Trophoblast cell (in vitro differentiated cells and primary cell): Measurements from ENCODE around the gene NOXRED1.

Experiments
- DNase-seq, 2 donors: peaks; one replicate each; pipeline ENCODE4 v3.0.0-alpha.2; 2016
- H2AFZ ChIP-seq: 2 replicates; pipeline ENCODE4 v1.6.1; 2013; ENCODE audit warnings: low read length, moderate library complexity, mild to moderate bottlenecking; ENCODE audit not compliant: insufficient read depth, poor library complexity
- H2AK5ac ChIP-seq: 2 replicates; pipeline ENCODE4 v1.6.1; 2013; ENCODE audit warnings: mild to moderate bottlenecking, low read length
- H2BK120ac ChIP-seq: 2 replicates; pipeline ENCODE4 v1.6.1; 2013; ENCODE audit warnings: low read length, mild to moderate bottlenecking, moderate library complexity; ENCODE audit not compliant: insufficient read depth, poor library complexity
- H2BK12ac ChIP-seq: 2 replicates; pipeline ENCODE4 v1.6.1; 2013; ENCODE audit warnings: mild to moderate bottlenecking, low read length, moderate library complexity
- H2BK5ac ChIP-seq: 2 replicates; pipeline ENCODE4 v1.6.1; 2013; ENCODE audit warnings: low read length, low read depth, moderate library complexity, mild to moderate bottlenecking; ENCODE audit not compliant: poor library complexity
- H3K14ac ChIP-seq: 2 replicates; pipeline ENCODE4 v1.6.1; 2013; ENCODE audit warnings: mild to moderate bottlenecking, low read length
- H3K18ac ChIP-seq: 2 replicates; pipeline ENCODE4 v1.6.1; 2013; ENCODE audit warnings: mild to moderate bottlenecking, low read length
- H3K23ac ChIP-seq: 2 replicates; pipeline ENCODE4 v1.6.1; 2013; ENCODE audit warnings: low read length
- H3K27ac ChIP-seq: 2 replicates; pipeline ENCODE4 v1.5.1; 2013; ENCODE audit warnings: low read depth, mild to moderate bottlenecking, inconsistent platforms, low read length, moderate library complexity
- H3K27me3 ChIP-seq: 2 replicates; pipeline ENCODE4 v1.6.1; 2013; ENCODE audit warnings: inconsistent platforms, mild to moderate bottlenecking, low read length, moderate library complexity; ENCODE audit not compliant: insufficient read depth
- H3K36me3 ChIP-seq, 2 experiments: 1 replicate in 1 of 2; 2 replicates in 1 of 2; pipeline ENCODE4 v1.6.1; 2013; ENCODE audit warnings: low read length in 2 of 2, mild to moderate bottlenecking in 2 of 2, moderate library complexity in 1 of 2; ENCODE audit not compliant: insufficient read depth in 2 of 2, control insufficient read depth in 1 of 2
- H3K4ac ChIP-seq: 2 replicates; pipeline ENCODE4 v1.6.1; 2013; ENCODE audit warnings: low read depth, mild to moderate bottlenecking, low read length, moderate library complexity
- H3K4me1 ChIP-seq, 2 experiments: 1 replicate in 1 of 2; 2 replicates in 1 of 2; pipeline ENCODE4 v1.6.1; 2013; ENCODE audit warnings: low read length in 2 of 2, mild to moderate bottlenecking in 2 of 2, moderate library complexity in 1 of 2; ENCODE audit not compliant: insufficient read depth in 2 of 2, control insufficient read depth in 1 of 2
- H3K4me2 ChIP-seq: 2 replicates; pipeline ENCODE4 v1.6.1; 2013; ENCODE audit warnings: inconsistent platforms, mild to moderate bottlenecking, low read length, moderate library complexity
- H3K4me3 ChIP-seq: 2 replicates; pipeline ENCODE4 v1.5.1; 2013; ENCODE audit warnings: mild to moderate bottlenecking, low read depth, low read length, inconsistent platforms
- H3K79me1 ChIP-seq: one replicate; pipeline ENCODE4 v1.6.1; 2013; ENCODE audit warnings: low read length
- H3K79me2 ChIP-seq: 2 replicates; pipeline ENCODE4 v1.6.1; 2013; ENCODE audit warnings: low read length, mild to moderate bottlenecking; ENCODE audit not compliant: control insufficient read depth, insufficient read depth, poor library complexity
- H3K9ac ChIP-seq: 2 replicates; pipeline ENCODE4 v1.6.1; 2013; ENCODE audit warnings: mild to moderate bottlenecking, low read length
- H3K9me3 ChIP-seq: 2 replicates; pipeline ENCODE4 v1.6.1; 2013; ENCODE audit warnings: low read depth, mild to moderate bottlenecking, control low read depth, inconsistent platforms, low read length; ENCODE audit not compliant: insufficient read depth
- H4K12ac ChIP-seq: 2 replicates; pipeline ENCODE4 v1.6.1; 2013; ENCODE audit warnings: low read depth, mild to moderate bottlenecking, low read length, moderate library complexity
- H4K8ac ChIP-seq: 2 replicates; pipeline ENCODE4 v1.6.1; 2013; ENCODE audit warnings: low read depth, mild to moderate bottlenecking, low read length, moderate library complexity
- H4K91ac ChIP-seq: one replicate; pipeline ENCODE4 v1.6.1; 2013; ENCODE audit warnings: low read depth, mild to moderate bottlenecking, low read length, moderate library complexity
- WGBS: extraction: QIAGEN DNeasy Blood & Tissue Kit; methylation state at CpG from one replicate; pipeline ENCODE4 v1.1.7; 2013; ENCODE audit warnings: missing lambda C conversion rate; ENCODE audit not compliant: insufficient read length, insufficient coverage; ENCODE audit errors: extremely low coverage; 5-methylcytosine and 5-hydroxymethylcytosine counted together

The NOXRED1 gene

DNA sequence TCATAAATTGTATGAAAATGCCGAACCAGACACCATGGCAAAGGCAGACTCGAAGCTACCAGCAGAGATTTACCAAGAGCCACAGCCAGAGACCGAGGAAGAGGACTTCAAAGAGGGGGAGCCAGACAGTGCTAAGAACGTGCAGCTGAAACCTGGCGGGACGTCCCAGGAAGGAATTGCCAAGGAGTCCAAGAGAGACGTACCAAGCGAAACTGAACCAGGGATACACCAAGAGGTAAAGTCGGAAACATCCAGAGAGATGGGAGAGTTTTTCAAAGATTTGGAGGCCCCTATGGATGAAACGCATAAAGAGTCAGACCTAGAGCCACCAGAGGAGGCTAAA, 45.9 kb downstream of the NOXRED1 start:
- Histone ChIP-seq H3K9me3 (no peaks in the 10 kb centered on the region), H3K4me2 (peak overlapping the region; percentile 90), H2BK12ac (no peak overlapping the region), H3K23ac (no peak overlapping the region), H3K4me1 (peaks cover 4 to 10% of the 10 kb centered on the region in 2 experiments), H2AFZ (peak overlapping the region; percentile 92), H3K79me2 (peaks cover 6% of the 10 kb centered on the region), H4K91ac (no peak overlapping the region), H3K27ac (no peak overlapping the region), H3K27me3 (no peaks in the 10 kb centered on the region), H3K4me3 (peak overlapping the region; percentile 93), H2AK5ac (no peak overlapping the region), H2BK5ac (peak overlapping the region; percentile 17), H3K79me1 (peaks cover 8% of the 10 kb centered on the region), H3K4ac (no peak overlapping the region), H4K8ac (peak overlapping the region; percentile 88), H3K9ac (peak overlapping the region; percentile 36), H3K36me3 (no peaks in the 10 kb centered on the region), H3K14ac (no peak overlapping the region), H3K18ac (no peak overlapping the region), H2BK120ac (no peak overlapping the region), H4K12ac (no peak overlapping the region)
- no CpG with 5 or more reads among the region's 10 CpGs for WGBS
- DNase-seq, result no peak

DNA sequence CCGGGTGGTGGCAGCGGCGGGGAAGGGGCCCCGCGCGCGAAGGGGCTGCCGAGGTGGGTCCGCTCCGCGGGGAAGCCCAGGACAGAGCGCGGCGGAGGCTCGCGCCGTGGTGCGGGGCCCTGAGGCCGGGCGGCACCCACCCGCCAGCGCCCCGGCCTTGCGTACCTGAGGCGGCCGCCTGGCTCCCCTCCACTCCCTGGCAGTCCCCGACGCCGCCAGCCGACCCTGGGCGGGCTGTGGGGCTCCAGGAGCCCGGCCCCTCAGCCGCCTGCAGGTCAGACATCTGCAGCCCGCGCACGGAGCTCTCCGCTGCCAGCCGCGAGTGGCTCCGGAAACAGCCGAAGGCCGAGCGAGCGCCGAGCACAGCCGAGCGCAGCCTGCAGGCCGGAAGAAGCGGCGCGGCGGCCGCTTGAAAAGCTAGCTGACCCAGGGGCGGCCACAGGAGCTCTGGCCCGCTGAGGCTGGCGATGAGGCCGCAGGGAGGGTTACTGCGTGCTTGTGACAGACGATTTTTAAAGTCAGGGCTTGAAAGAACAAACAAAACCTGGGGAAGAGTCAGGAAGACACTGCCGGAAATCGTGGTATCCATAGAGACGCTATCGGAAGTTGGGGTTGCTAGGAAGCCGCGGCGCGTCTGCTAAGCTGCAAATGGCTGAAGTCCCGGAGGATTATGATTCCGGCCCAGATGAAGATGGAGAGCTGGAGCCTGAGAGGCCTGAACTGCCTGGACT, 46.4 kb downstream of the NOXRED1 start, which contains the start of the genes SAMD15 and TMED8:
Gene SAMD15 (plus strand): TSS at position 609 of the 731 bp plus-strand sequence. CDS start 40 bp downstream, at position 649.
Gene TMED8 (minus strand): TSS at position 324 of the 731 bp plus-strand sequence. CDS start 41 bp downstream, at position 283.
- Histone ChIP-seq H3K4ac (peak within 1 kb of the TSS; percentile 37), H3K79me2 (peaks cover 6% of the 10 kb centered on the region), H3K4me2 (peak within 1 kb of the TSS; percentile 90), H3K9me3 (no peaks in the 10 kb centered on the region), H3K4me1 (peaks cover 4 to 12% of the 10 kb centered on the region in 2 experiments), H3K36me3 (no peaks in the 10 kb centered on the region), H3K18ac (peak within 1 kb of the TSS; percentile 63), H3K27ac (peak within 1 kb of the TSS; percentile 84), H3K4me3 (peak within 1 kb of the TSS; percentile 93), H3K79me1 (peaks cover 8% of the 10 kb centered on the region), H2BK5ac (peak within 1 kb of the TSS; percentile 83), H2AK5ac (no peak within 1 kb of the TSS), H2BK12ac (no peak within 1 kb of the TSS), H4K8ac (peak within 1 kb of the TSS; percentile 88), H4K91ac (peak within 1 kb of the TSS; percentile 61), H4K12ac (peak within 1 kb of the TSS; percentile 61), H2BK120ac (peak within 1 kb of the TSS; percentile 48), H3K9ac (peak within 1 kb of the TSS; percentile 93), H3K14ac (peak within 1 kb of the TSS; percentile 88), H2AFZ (peak within 1 kb of the TSS; percentile 92), H3K23ac (no peak within 1 kb of the TSS), H3K27me3 (no peaks in the 10 kb centered on the region)
- peak; percentile 83 to 88 for DNase-seq
- WGBS, result no CpG with 5 or more reads among the region's 69 CpGs

DNA sequence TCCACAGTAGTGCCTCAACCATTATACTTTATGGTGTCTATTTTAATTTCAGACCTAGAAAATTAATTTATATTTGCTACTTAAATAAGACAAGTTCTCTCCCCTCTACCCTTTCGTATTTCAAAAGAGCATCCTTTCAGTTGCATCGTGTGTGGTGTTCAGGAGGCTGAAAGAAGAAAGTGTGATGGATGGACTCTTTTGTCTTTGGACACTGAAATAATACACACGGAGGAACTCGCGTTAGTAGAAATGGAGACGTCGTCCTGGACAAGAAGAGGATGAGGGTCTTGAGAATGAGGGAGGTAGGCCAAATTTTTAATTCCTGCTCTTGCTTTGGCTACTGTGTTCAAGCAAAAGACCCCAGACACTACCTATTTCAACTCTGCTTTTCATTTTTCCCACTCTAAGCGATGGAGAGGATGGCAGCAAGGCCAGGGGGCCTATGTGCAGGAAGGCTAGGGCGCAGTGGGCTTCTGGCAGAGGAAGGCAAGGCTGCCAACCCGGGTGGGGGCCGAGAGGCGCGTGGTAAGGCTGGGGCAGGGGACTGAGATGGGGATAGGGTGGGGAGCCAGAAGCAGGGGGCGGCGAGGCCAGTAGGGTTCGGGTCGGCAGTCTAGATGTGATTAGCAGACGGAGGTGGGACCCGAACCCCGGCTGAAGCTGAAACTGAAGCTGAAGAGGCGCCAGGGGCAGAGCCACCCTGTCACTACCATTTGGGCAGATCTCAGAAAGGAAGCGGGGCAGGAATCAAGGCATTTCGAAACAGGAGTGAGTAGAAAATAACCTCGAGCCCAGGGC, 47.2 kb downstream of the NOXRED1 start:
- Histone ChIP-seq H4K12ac (peak overlapping the region; percentile 61), H2BK12ac (no peak overlapping the region), H3K14ac (peak overlapping the region; percentile 47), H3K18ac (peak overlapping the region; percentile 22), H3K4me1 (peaks cover 4 to 12% of the 10 kb centered on the region in 2 experiments), H3K27me3 (no peaks in the 10 kb centered on the region), H3K9me3 (no peaks in the 10 kb centered on the region), H2BK5ac (peak overlapping the region; percentile 29), H3K36me3 (no peaks in the 10 kb centered on the region), H3K9ac (peak overlapping the region; percentile 83), H2AFZ (peak overlapping the region; percentile 48), H3K4me3 (peak overlapping the region; percentile 93), H3K23ac (no peak overlapping the region), H3K27ac (peak overlapping the region; percentile 84), H2AK5ac (no peak overlapping the region), H3K79me2 (peaks cover 6% of the 10 kb centered on the region), H3K4me2 (peak overlapping the region; percentile 90), H4K8ac (peak overlapping the region; percentile 41), H3K4ac (peak overlapping the region; percentile 37), H3K79me1 (peaks cover 8% of the 10 kb centered on the region), H4K91ac (peak overlapping the region; percentile 45), H2BK120ac (peak overlapping the region; percentile 21)
- no peak for DNase-seq
- WGBS, result no CpG with 5 or more reads among the region's 24 CpGs

DNA sequence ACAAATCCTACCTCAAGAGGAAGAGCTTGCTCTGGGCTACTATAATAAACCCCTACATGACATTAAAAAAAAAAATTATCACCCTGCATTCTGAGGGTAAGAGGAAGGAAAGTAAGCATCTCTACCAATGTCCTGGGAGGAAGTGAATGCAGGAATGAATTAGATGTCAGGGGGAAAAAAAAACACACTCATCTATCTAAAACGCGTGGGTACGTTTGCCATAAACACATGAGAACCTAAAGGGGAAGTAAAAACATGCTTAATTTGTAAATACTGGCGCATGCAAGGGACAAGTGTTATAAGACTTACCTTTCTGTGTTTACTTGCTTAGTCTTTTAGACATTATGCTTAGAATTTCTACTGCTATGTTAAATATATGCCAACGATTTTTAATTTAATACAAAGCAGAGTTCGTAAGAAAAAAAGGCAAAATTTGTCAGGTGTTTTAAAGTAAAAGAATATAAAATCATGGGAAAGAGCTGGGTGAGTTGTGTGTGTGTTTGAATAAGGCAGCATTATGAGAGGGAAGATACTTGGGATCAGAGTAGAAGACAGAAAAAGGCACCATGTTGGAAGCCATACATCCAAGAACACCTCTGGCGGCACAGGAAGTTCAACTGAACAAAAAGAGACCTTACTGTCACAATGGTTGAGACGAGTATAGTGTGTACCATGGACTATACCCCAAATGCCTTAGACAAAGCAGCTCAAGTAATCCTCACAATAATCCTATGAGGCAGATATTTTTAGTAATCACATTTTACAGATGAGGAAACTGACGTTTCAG, 48.0 kb downstream of the NOXRED1 start:
- Histone ChIP-seq H4K91ac (no peak overlapping the region), H2AFZ (no peak overlapping the region)

More for the DNA sequence above, 48.0 kb downstream of the NOXRED1 start:
- Histone ChIP-seq H3K4me2 (no peak overlapping the region), H3K79me2 (peaks cover 6% of the 10 kb centered on the region), H3K27ac (no peak overlapping the region), H3K4ac (no peak overlapping the region), H3K4me1 (peaks cover 4 to 12% of the 10 kb centered on the region in 2 experiments), H3K14ac (no peak overlapping the region), H2BK5ac (no peak overlapping the region), H3K4me3 (no peak overlapping the region), H4K12ac (no peak overlapping the region), H3K23ac (no peak overlapping the region), H4K8ac (no peak overlapping the region), H3K36me3 (no peaks in the 10 kb centered on the region), H3K18ac (no peak overlapping the region), H2BK120ac (no peak overlapping the region), H2BK12ac (no peak overlapping the region), H3K27me3 (no peaks in the 10 kb centered on the region), H2AK5ac (no peak overlapping the region), H3K79me1 (peaks cover 8% of the 10 kb centered on the region), H3K9ac (no peak overlapping the region), H3K9me3 (no peaks in the 10 kb centered on the region)
- WGBS, result no CpG with 5 or more reads among the region's 9 CpGs
- no peak for DNase-seq
